ENCODE results near the gene ZNF746.

DNA sequence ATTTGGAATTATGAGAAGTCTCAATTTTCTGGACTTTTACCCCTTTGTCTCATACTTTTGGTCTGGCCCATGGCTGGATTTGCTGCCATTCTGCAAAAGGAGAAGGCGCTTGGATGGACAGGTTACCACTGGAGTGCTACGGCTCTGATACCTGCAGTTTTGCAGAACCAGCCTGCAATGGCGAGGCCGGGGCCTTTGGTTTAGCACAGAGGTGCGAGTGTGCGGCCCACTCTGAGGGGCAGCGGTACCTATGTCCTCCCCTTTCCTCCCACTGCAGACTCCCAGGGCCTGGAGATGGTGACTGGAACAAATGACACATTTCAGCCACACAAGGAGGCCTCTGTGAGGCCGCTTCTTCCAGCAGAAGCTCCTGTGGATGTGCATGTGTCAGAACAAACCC is 48.6 kb downstream of the ZNF746 start:
- TF ChIP-seq ZBTB7A (IDR thresholded peaks at IDR 0.05; ENCODE audit: low read depth) (no peak), TAF1 (IDR thresholded peaks at IDR 0.05; ENCODE audit: low read depth) (no peak), EP300 (IDR thresholded peaks at IDR 0.05; ENCODE audit: borderline replicate concordance) (no peak), RAD21 (IDR thresholded peaks at IDR 0.05; ENCODE audit: low read depth) (no peak), FOXM1 (IDR thresholded peaks at IDR 0.05; ENCODE audit: borderline replicate concordance, low read depth) (no peak), CEBPB (IDR thresholded peaks at IDR 0.05) (no peak)
- TF ChIP-seq, protein P1, sequence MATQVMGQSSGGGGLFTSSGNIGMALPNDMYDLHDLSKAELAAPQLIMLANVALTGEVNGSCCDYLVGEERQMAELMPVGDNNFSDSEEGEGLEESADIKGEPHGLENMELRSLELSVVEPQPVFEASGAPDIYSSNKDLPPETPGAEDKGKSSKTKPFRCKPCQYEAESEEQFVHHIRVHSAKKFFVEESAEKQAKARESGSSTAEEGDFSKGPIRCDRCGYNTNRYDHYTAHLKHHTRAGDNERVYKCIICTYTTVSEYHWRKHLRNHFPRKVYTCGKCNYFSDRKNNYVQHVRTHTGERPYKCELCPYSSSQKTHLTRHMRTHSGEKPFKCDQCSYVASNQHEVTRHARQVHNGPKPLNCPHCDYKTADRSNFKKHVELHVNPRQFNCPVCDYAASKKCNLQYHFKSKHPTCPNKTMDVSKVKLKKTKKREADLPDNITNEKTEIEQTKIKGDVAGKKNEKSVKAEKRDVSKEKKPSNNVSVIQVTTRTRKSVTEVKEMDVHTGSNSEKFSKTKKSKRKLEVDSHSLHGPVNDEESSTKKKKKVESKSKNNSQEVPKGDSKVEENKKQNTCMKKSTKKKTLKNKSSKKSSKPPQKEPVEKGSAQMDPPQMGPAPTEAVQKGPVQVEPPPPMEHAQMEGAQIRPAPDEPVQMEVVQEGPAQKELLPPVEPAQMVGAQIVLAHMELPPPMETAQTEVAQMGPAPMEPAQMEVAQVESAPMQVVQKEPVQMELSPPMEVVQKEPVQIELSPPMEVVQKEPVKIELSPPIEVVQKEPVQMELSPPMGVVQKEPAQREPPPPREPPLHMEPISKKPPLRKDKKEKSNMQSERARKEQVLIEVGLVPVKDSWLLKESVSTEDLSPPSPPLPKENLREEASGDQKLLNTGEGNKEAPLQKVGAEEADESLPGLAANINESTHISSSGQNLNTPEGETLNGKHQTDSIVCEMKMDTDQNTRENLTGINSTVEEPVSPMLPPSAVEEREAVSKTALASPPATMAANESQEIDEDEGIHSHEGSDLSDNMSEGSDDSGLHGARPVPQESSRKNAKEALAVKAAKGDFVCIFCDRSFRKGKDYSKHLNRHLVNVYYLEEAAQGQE (IDR thresholded peaks at IDR 0.05; ENCODE audit: low read depth) = no peak
- TF ChIP-seq, protein P2, sequence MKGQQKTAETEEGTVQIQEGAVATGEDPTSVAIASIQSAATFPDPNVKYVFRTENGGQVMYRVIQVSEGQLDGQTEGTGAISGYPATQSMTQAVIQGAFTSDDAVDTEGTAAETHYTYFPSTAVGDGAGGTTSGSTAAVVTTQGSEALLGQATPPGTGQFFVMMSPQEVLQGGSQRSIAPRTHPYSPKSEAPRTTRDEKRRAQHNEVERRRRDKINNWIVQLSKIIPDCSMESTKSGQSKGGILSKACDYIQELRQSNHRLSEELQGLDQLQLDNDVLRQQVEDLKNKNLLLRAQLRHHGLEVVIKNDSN (IDR thresholded peaks at IDR 0.05) = no peak
- TF ChIP-seq, protein P3, sequence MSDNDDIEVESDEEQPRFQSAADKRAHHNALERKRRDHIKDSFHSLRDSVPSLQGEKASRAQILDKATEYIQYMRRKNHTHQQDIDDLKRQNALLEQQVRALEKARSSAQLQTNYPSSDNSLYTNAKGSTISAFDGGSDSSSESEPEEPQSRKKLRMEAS (IDR thresholded peaks at IDR 0.05) = no peak
